Endodermal cell (in vitro differentiated cells): Measurements from ENCODE around the gene PRKCB. TPM values are rescaled to one million over a fixed set of nuclear protein-coding genes. Genes with fewer than 3 reads are reported as not detected.
A peak's percentile ranks its signal among the peaks of the same experiment; 100 is the strongest.

Source experiments
- DNase-seq: peaks from one replicate; pipeline ENCODE4 v3.0.0-alpha.2; 2017
- H3K27ac ChIP-seq: 2 replicates; pipeline ENCODE4 v1.5.1; 2013; ENCODE audit warnings: mild to moderate bottlenecking, low read depth, low read length, moderate library complexity
- H3K27me3 ChIP-seq: 2 replicates; pipeline ENCODE4 v1.6.1; 2013; ENCODE audit warnings: mild to moderate bottlenecking, low read length, moderate library complexity; ENCODE audit not compliant: insufficient read depth, control insufficient read depth, poor library complexity, severe bottlenecking
- H3K36me3 ChIP-seq: 2 replicates; pipeline ENCODE4 v1.7.0; 2013; ENCODE audit warnings: mild to moderate bottlenecking, low read length, moderate library complexity; ENCODE audit not compliant: control insufficient read depth, insufficient read depth
- H3K4me1 ChIP-seq: one replicate; pipeline ENCODE4 v1.7.0; 2013; ENCODE audit warnings: low read length; ENCODE audit not compliant: control insufficient read depth, insufficient read depth
- H3K4me3 ChIP-seq: 2 replicates; pipeline ENCODE4 v1.5.1; 2013; ENCODE audit warnings: mild to moderate bottlenecking, low read length, moderate library complexity
- H3K9ac ChIP-seq: 2 replicates; pipeline ENCODE4 v1.6.1; 2013; ENCODE audit warnings: mild to moderate bottlenecking, low read length, moderate library complexity; ENCODE audit not compliant: poor library complexity, severe bottlenecking; ENCODE audit errors: extremely low read depth
- H3K9me3 ChIP-seq: 2 replicates; pipeline ENCODE4 v1.6.1; 2013; ENCODE audit warnings: mild to moderate bottlenecking, low read length, moderate library complexity; ENCODE audit not compliant: control insufficient read depth
- H3K27ac Mint-ChIP-seq: 2 replicates; pipeline ENCODE4 v1.8.0; 2020; ENCODE audit warnings: mixed read lengths
- H3K27me3 Mint-ChIP-seq: 2 replicates; pipeline ENCODE4 v1.8.0; 2021; ENCODE audit warnings: mild to moderate bottlenecking, mixed read lengths; ENCODE audit not compliant: insufficient read depth
- H3K36me3 Mint-ChIP-seq: 2 replicates; pipeline ENCODE4 v1.8.0; 2020; ENCODE audit warnings: low read depth, mixed read lengths
- H3K4me1 Mint-ChIP-seq: 2 replicates; pipeline ENCODE4 v1.8.0; 2020; ENCODE audit warnings: mixed read lengths
- H3K4me3 Mint-ChIP-seq: 2 replicates; pipeline ENCODE4 v1.8.0; 2020; ENCODE audit warnings: mild to moderate bottlenecking, moderate library complexity, mixed read lengths
- H3K9me3 Mint-ChIP-seq: 2 replicates; pipeline ENCODE4 v1.8.0; 2020; ENCODE audit warnings: mild to moderate bottlenecking, mixed read lengths
- CTCF ChIP-seq: fragments of 200-600 bp; sonication (generic); conservative IDR thresholded peaks from 2 replicates; pipeline ENCODE4 v1.5.0; 2021; ENCODE audit warnings: antibody characterized with exemption, mild to moderate bottlenecking
- WGBS, 2 experiments: methylation state at CpG; one replicate each; pipeline versions ENCODE4 v1.1.5 to v1.1.7; 2013; ENCODE audit warnings: missing lambda C conversion rate in 2 of 2, mixed read lengths in 1 of 2; ENCODE audit not compliant: insufficient coverage in 1 of 2, insufficient read length in 1 of 2; 5-methylcytosine and 5-hydroxymethylcytosine counted together
- total RNA-seq, 2 donors: library from RNA; stranded (reverse); fragmentation: NEBNext Ultra II Directional in 1 of 2; extraction: Animal tissue kit (Norgen Biotek cat#: 25700) in 1 of 2; gene quantifications; 2 replicates in 1 of 2; 3 replicates in 1 of 2; pipeline ENCODE4 v1.2.1, GENCODE V29; 2021

PRKCB gene
- total RNA-seq, 2 donors from 2014 or later, result 0.38 to 1.1 TPM

- H3K27me3 ChIP-seq, result peaks cover 50% of the 10 kb centered on the region
- WGBS, 2 experiments, result 75 to 79% methylated on average over 1 to 3 of the region's 3 CpGs
These were observed 371.1 kb downstream of the PRKCB start for GRCh38 chr16:24206926-24207325.

GRCh38 chr16:24208710-24209109, 372.9 kb downstream of the PRKCB start:
- no peak overlapping the region for H3K27ac Mint-ChIP-seq
- WGBS, 2 experiments, result 5 to 15% methylated on average over 4 to 5 of the region's 5 CpGs
- peak; percentile 85 for DNase-seq
- no peak overlapping the region for H3K4me3 Mint-ChIP-seq
- Histone ChIP-seq H3K27me3 (peaks cover 34% of the 10 kb centered on the region), H3K9ac (no peak overlapping the region), H3K4me1 (peaks cover 4% of the 10 kb centered on the region), H3K9me3 (no peaks in the 10 kb centered on the region), H3K36me3 (no peaks in the 10 kb centered on the region), H3K4me3 (peak overlapping the region; percentile 59), H3K27ac (peak overlapping the region; percentile 42)
- no peak for TF ChIP-seq CTCF
- H3K36me3 Mint-ChIP-seq, result no peaks in the 10 kb centered on the region
- peaks cover 39% of the 10 kb centered on the region for H3K4me1 Mint-ChIP-seq
- H3K9me3 Mint-ChIP-seq, result no peaks in the 10 kb centered on the region
- H3K27me3 Mint-ChIP-seq, result peaks cover 51% of the 10 kb centered on the region

More at GRCh38 chr16:24206926-24207325, 371.1 kb downstream of the PRKCB start:
- H3K36me3 ChIP-seq, result no peaks in the 10 kb centered on the region
- Mint-ChIP-seq H3K36me3 (no peaks in the 10 kb centered on the region), H3K4me3 (no peak overlapping the region), H3K9me3 (peaks cover 2% of the 10 kb centered on the region), H3K27ac (no peak overlapping the region), H3K4me1 (peaks cover 44% of the 10 kb centered on the region), H3K27me3 (peaks cover 60% of the 10 kb centered on the region)
- H3K27ac ChIP-seq, result no peak overlapping the region
- H3K9ac ChIP-seq, result no peak overlapping the region
- no peak for DNase-seq
- H3K9me3 ChIP-seq, result peaks cover 16% of the 10 kb centered on the region
- no peak overlapping the region for H3K4me3 ChIP-seq
- H3K4me1 ChIP-seq, result peaks cover 4% of the 10 kb centered on the region
- TF ChIP-seq CTCF, result no peak

- no peak for TF ChIP-seq CTCF
- H3K4me1 ChIP-seq, result peaks cover 4% of the 10 kb centered on the region
- WGBS, 2 experiments, result 93 to 100% methylated on average over 1 to 3 of the region's 3 CpGs
- Mint-ChIP-seq H3K27ac (no peak overlapping the region), H3K4me3 (no peak overlapping the region), H3K4me1 (peaks cover 17% of the 10 kb centered on the region), H3K36me3 (no peaks in the 10 kb centered on the region), H3K9me3 (no peaks in the 10 kb centered on the region), H3K27me3 (peaks cover 60% of the 10 kb centered on the region)
- H3K27ac ChIP-seq, result no peak overlapping the region
- DNase-seq, result no peak
- no peak overlapping the region for H3K4me3 ChIP-seq
- H3K36me3 ChIP-seq, result no peaks in the 10 kb centered on the region
- H3K9ac ChIP-seq, result no peak overlapping the region
- no peaks in the 10 kb centered on the region for H3K9me3 ChIP-seq
- H3K27me3 ChIP-seq, result peaks cover 30% of the 10 kb centered on the region
These were observed 379.2 kb downstream of the PRKCB start for GRCh38 chr16:24214992-24215391.
